ENCODE measurements around the gene TRAPPC2L.

TRAPPC2L gene

GRCh38 chr16:88859381-88860091 is 2.6 kb downstream of the TRAPPC2L start:
- no peak for DNase-seq (ENCODE audit: low read depth in 3 of 3)

- no peak for DNase-seq (ENCODE audit: low read depth in 3 of 3)
Measured at GRCh38 chr16:88861359-88861758, 4.4 kb downstream of the TRAPPC2L start.

GRCh38 chr16:88862968-88863367 is 6.0 kb downstream of the TRAPPC2L start:
- DNase-seq (ENCODE audit: low read depth in 3 of 3): no peak

- no peak for DNase-seq (ENCODE audit: low read depth in 3 of 3)
Measured at GRCh38 chr16:88863426-88863825, 6.5 kb downstream of the TRAPPC2L start.

- no peak for DNase-seq (ENCODE audit: low read depth in 3 of 3)
Measured at GRCh38 chr16:88864099-88864498, 7.2 kb downstream of the TRAPPC2L start.

- DNase-seq (ENCODE audit: low read depth in 3 of 3): no peak
Measured at GRCh38 chr16:88864521-88864920, 7.6 kb downstream of the TRAPPC2L start.

- DNase-seq (ENCODE audit: low read depth in 3 of 3): no peak
Measured at GRCh38 chr16:88865310-88865709, 8.4 kb downstream of the TRAPPC2L start.

- DNase-seq (ENCODE audit: low read depth in 3 of 3): no peak
Measured at GRCh38 chr16:88865742-88866141, 8.8 kb downstream of the TRAPPC2L start.

GRCh38 chr16:88866151-88866920 is 9.4 kb downstream of the TRAPPC2L start, which contains the start of gene PABPN1L:
Gene PABPN1L (minus strand): TSS chr16:88866660. CDS start chr16:88866606, 54 bp downstream.
- no peak for DNase-seq (ENCODE audit: low read depth in 3 of 3)

GRCh38 chr16:88867581-88868246 is 10.8 kb downstream of the TRAPPC2L start:
- no peak for DNase-seq (ENCODE audit: low read depth in 3 of 3)

GRCh38 chr16:88868974-88869672 is 12.2 kb downstream of the TRAPPC2L start:
- no peak for DNase-seq (ENCODE audit: low read depth in 3 of 3)

GRCh38 chr16:88869673-88869980 is 12.7 kb downstream of the TRAPPC2L start:
- no peak for DNase-seq (ENCODE audit: low read depth in 3 of 3)

- DNase-seq (ENCODE audit: low read depth in 3 of 3): no peak
Measured at GRCh38 chr16:88870608-88871348, 13.9 kb downstream of the TRAPPC2L start.

GRCh38 chr16:88871349-88871702 is 14.4 kb downstream of the TRAPPC2L start:
- no peak for DNase-seq (ENCODE audit: low read depth in 3 of 3)

- DNase-seq (ENCODE audit: low read depth in 3 of 3): no peak
Measured at GRCh38 chr16:88871730-88872416, 14.9 kb downstream of the TRAPPC2L start.

GRCh38 chr16:88872650-88873331 is 15.9 kb downstream of the TRAPPC2L start:
- no peak for DNase-seq (ENCODE audit: low read depth in 3 of 3)

- DNase-seq (ENCODE audit: low read depth in 3 of 3): no peak
Measured at GRCh38 chr16:88874938-88875599, 18.1 kb downstream of the TRAPPC2L start.

- DNase-seq (ENCODE audit: low read depth in 3 of 3): no peak
Measured at GRCh38 chr16:88875703-88876234, 18.8 kb downstream of the TRAPPC2L start.

GRCh38 chr16:88876942-88877526 is 20.1 kb downstream of the TRAPPC2L start:
- no peak for DNase-seq (ENCODE audit: low read depth in 3 of 3)

All from stimulated activated CD4-positive, alpha-beta T cell treated with anti-CD3 and anti-CD28 coated beads, TNF-alpha, amount 100 ng/mL, for 48 hours (primary cell).